Astrocyte (in vitro differentiated cells and primary cell): ENCODE measurements around the gene TUT4. TPM values are rescaled to one million over a fixed set of nuclear protein-coding genes. Genes with fewer than 3 reads are reported as not detected.

ENCODE experiments used
- DNase-seq: peaks from one replicate; pipeline ENCODE4 v3.0.0-alpha.2; 2010; ENCODE audit warnings: low read depth
- FAIRE-seq: peaks from 2 replicates; lab custom pipeline; 2011; peaks lifted over from hg19 to GRCh38; lab: Jason Lieb, UNC
- H2AFZ ChIP-seq: 2 replicates; pipeline ENCODE4 v1.6.0; 2012; ENCODE audit warnings: low read depth, low read length, inconsistent platforms
- H3K27ac ChIP-seq: 2 replicates; pipeline ENCODE4 v1.5.1; 2011; ENCODE audit warnings: low read depth, low read length, inconsistent platforms
- H3K27me3 ChIP-seq: 2 replicates; pipeline ENCODE4 v1.6.0; 2011; ENCODE audit warnings: low read length, inconsistent platforms; ENCODE audit not compliant: insufficient read depth
- H3K36me3 ChIP-seq: 2 replicates; pipeline ENCODE4 v1.5.1; 2011; ENCODE audit warnings: low read length, inconsistent platforms; ENCODE audit not compliant: insufficient read depth
- H3K4me1 ChIP-seq: 2 replicates; pipeline ENCODE4 v1.5.1; 2011; ENCODE audit warnings: low read length, inconsistent platforms; ENCODE audit not compliant: insufficient read depth
- H3K4me2 ChIP-seq: 2 replicates; pipeline ENCODE4 v1.6.0; 2012; ENCODE audit warnings: low read length, inconsistent platforms
- H3K4me3 ChIP-seq: 2 replicates; pipeline ENCODE4 v1.5.1; 2011; ENCODE audit warnings: low read depth, mild to moderate bottlenecking, low read length, inconsistent platforms; ENCODE audit not compliant: insufficient read depth
- H3K79me2 ChIP-seq: 2 replicates; pipeline ENCODE4 v1.6.0; 2012; ENCODE audit warnings: mild to moderate bottlenecking, low read length, inconsistent platforms; ENCODE audit not compliant: insufficient read depth
- H3K9ac ChIP-seq: 2 replicates; pipeline ENCODE4 v1.6.0; 2012; ENCODE audit warnings: mild to moderate bottlenecking, low read length, inconsistent platforms
- H3K9me3 ChIP-seq: 2 replicates; pipeline ENCODE4 v1.5.1; 2012; ENCODE audit warnings: low read depth, mild to moderate bottlenecking, low read length, inconsistent platforms; ENCODE audit not compliant: insufficient read depth
- H4K20me1 ChIP-seq: 2 replicates; pipeline ENCODE4 v1.6.0; 2012; ENCODE audit warnings: low read length, inconsistent platforms; ENCODE audit not compliant: insufficient read depth
- H3K27ac Mint-ChIP-seq: one replicate; pipeline ENCODE4 v1.8.0; 2021; ENCODE audit warnings: mild to moderate bottlenecking, mixed read lengths; ENCODE audit not compliant: unreplicated experiment
- H3K27me3 Mint-ChIP-seq: one replicate; pipeline ENCODE4 v1.8.0; 2021; ENCODE audit warnings: low read depth, mixed read lengths; ENCODE audit not compliant: unreplicated experiment
- H3K36me3 Mint-ChIP-seq: one replicate; pipeline ENCODE4 v1.8.0; 2021; ENCODE audit warnings: low read depth, mixed read lengths; ENCODE audit not compliant: unreplicated experiment
- H3K4me1 Mint-ChIP-seq: one replicate; pipeline ENCODE4 v1.8.0; 2021; ENCODE audit warnings: low read depth, mixed read lengths; ENCODE audit not compliant: unreplicated experiment
- H3K4me3 Mint-ChIP-seq: one replicate; pipeline ENCODE4 v1.8.0; 2021; ENCODE audit warnings: mild to moderate bottlenecking, moderate library complexity, mixed read lengths; ENCODE audit not compliant: unreplicated experiment
- H3K9me3 Mint-ChIP-seq: one replicate; pipeline ENCODE4 v1.8.0; 2021; ENCODE audit warnings: mild to moderate bottlenecking, mixed read lengths; ENCODE audit not compliant: unreplicated experiment
- EZH2 ChIP-seq: IDR thresholded peaks from 2 replicates; pipeline ENCODE4 v1.6.1; 2012; ENCODE audit warnings: mild to moderate bottlenecking, low read length, inconsistent platforms; ENCODE audit not compliant: insufficient read depth
- total RNA-seq: library from RNA; stranded (reverse); gene quantifications from 2 replicates; pipeline ENCODE4 v1.2.1, GENCODE V29; 2021
- TF ChIP-seq, protein P1 (sequence below): IDR thresholded peaks from 2 replicates; pipeline ENCODE4 v1.5.1; 2011; ENCODE audit warnings: low read depth, mild to moderate bottlenecking, inconsistent platforms, low read length, moderate library complexity; ENCODE audit not compliant: insufficient read depth

TUT4 gene
- total RNA-seq, 1 donor from 2014 or later, result 47.0 TPM

DNA sequence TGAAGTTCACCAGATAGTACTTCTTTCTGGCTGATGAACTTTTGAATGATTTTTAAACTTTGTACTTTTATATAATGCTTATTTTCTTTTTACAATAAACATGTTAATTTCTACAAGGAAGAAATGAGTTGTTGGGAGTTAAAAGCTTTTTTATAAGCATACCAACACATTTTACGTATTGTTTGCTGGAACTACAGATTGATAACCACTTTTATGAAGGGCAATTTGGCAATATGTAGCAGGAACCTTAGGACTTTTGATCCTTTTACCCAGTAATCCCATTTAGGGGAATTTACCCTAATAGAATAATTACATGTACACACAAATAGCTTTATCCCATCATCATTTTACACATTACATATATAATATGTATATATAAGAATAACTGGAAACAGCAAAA lies 132.2 kb downstream of the TUT4 start:
- Mint-ChIP-seq H3K36me3 (peaks cover 5% of the 10 kb centered on the region), H3K27ac (no peak overlapping the region), H3K27me3 (no peaks in the 10 kb centered on the region), H3K4me3 (no peak overlapping the region), H3K9me3 (no peaks in the 10 kb centered on the region), H3K4me1 (peaks cover 10% of the 10 kb centered on the region)
- H3K9me3 ChIP-seq, result no peaks in the 10 kb centered on the region
- no peak overlapping the region for H3K4me2 ChIP-seq
- H3K27me3 ChIP-seq, result no peaks in the 10 kb centered on the region
- peaks cover 1% of the 10 kb centered on the region for H3K4me1 ChIP-seq
- H3K27ac ChIP-seq, result no peak overlapping the region
- no peak overlapping the region for H3K4me3 ChIP-seq
- no peak overlapping the region for H2AFZ ChIP-seq
- peaks cover 7% of the 10 kb centered on the region for H3K79me2 ChIP-seq
- TF ChIP-seq, protein P1, sequence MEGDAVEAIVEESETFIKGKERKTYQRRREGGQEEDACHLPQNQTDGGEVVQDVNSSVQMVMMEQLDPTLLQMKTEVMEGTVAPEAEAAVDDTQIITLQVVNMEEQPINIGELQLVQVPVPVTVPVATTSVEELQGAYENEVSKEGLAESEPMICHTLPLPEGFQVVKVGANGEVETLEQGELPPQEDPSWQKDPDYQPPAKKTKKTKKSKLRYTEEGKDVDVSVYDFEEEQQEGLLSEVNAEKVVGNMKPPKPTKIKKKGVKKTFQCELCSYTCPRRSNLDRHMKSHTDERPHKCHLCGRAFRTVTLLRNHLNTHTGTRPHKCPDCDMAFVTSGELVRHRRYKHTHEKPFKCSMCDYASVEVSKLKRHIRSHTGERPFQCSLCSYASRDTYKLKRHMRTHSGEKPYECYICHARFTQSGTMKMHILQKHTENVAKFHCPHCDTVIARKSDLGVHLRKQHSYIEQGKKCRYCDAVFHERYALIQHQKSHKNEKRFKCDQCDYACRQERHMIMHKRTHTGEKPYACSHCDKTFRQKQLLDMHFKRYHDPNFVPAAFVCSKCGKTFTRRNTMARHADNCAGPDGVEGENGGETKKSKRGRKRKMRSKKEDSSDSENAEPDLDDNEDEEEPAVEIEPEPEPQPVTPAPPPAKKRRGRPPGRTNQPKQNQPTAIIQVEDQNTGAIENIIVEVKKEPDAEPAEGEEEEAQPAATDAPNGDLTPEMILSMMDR, result no peak
- no peak for TF ChIP-seq EZH2
- peaks cover 51% of the 10 kb centered on the region for H3K36me3 ChIP-seq
- DNase-seq (no peak), FAIRE-seq (no peak)
- no peak overlapping the region for H3K9ac ChIP-seq
- H4K20me1 ChIP-seq, result no peaks in the 10 kb centered on the region

DNA sequence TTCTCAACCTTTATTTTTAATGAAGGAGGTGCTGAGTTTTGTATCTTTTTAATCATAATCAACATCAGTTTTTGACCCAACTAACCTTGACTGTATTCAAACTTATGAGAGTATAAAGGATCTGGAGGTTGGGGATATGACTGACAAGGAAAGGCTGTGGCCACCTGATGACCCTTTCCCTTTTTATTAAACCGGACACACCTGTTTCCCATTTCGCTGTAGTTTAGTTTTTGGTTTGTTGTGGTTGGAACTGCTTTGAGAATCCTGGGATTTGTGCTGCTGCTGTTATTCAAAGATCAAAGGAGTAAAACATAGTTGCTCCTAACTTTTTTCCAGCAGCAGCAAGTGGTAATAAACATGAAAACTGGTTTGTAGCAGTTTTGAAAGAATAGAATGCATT lies 136.1 kb downstream of the TUT4 start:
- H3K9ac ChIP-seq, result no peak overlapping the region
- no peak overlapping the region for H2AFZ ChIP-seq
- DNase-seq (no peak), FAIRE-seq (no peak)
- H3K4me3 ChIP-seq, result no peak overlapping the region
- no peak for TF ChIP-seq EZH2
- TF ChIP-seq, protein P1, result no peak
- peaks cover 5% of the 10 kb centered on the region for H3K79me2 ChIP-seq
- no peak overlapping the region for H3K4me3 Mint-ChIP-seq
- H3K4me1 Mint-ChIP-seq, result no peaks in the 10 kb centered on the region
- H3K27ac Mint-ChIP-seq, result no peak overlapping the region
- H3K27me3 ChIP-seq, result no peaks in the 10 kb centered on the region
- H3K4me2 ChIP-seq, result no peak overlapping the region
- H3K36me3 ChIP-seq, result peaks cover 69% of the 10 kb centered on the region
- H3K9me3 Mint-ChIP-seq, result no peaks in the 10 kb centered on the region
- H4K20me1 ChIP-seq, result no peaks in the 10 kb centered on the region
- no peaks in the 10 kb centered on the region for H3K9me3 ChIP-seq
- no peaks in the 10 kb centered on the region for H3K4me1 ChIP-seq
- peaks cover 16% of the 10 kb centered on the region for H3K36me3 Mint-ChIP-seq
- H3K27ac ChIP-seq, result no peak overlapping the region
- no peaks in the 10 kb centered on the region for H3K27me3 Mint-ChIP-seq

DNA sequence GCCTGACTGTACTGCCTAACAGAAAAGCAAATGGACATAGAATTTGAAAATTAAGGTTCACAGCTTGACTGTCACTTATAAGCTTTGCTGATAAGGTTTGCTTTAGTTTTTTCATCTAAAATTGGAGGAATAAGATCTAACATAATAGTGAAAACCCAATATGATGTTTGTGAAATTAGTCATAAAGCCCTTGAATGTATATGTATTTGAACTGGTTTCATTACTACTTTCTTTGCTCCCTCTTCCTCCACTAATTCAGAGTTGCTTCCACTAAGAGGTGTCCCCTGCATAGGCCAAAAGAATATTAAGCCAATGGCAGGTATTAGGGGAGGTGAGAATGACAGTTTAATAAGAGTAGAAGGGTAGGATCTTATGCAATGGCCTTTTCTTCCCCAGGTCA lies 137.9 kb downstream of the TUT4 start:
- Histone ChIP-seq H3K9ac (no peak overlapping the region), H3K36me3 (peaks cover 65% of the 10 kb centered on the region), H2AFZ (no peak overlapping the region), H4K20me1 (no peaks in the 10 kb centered on the region), H3K79me2 (no peaks in the 10 kb centered on the region), H3K9me3 (no peaks in the 10 kb centered on the region), H3K27ac (no peak overlapping the region), H3K4me1 (no peaks in the 10 kb centered on the region), H3K4me2 (no peak overlapping the region), H3K4me3 (no peak overlapping the region), H3K27me3 (no peaks in the 10 kb centered on the region)
- no peak overlapping the region for H3K4me3 Mint-ChIP-seq
- no peaks in the 10 kb centered on the region for H3K4me1 Mint-ChIP-seq
- peaks cover 16% of the 10 kb centered on the region for H3K36me3 Mint-ChIP-seq
- no peak overlapping the region for H3K27ac Mint-ChIP-seq
- TF ChIP-seq, protein P1, result no peak
- TF ChIP-seq EZH2, result no peak
- FAIRE-seq (no peak), DNase-seq (no peak)
- no peaks in the 10 kb centered on the region for H3K27me3 Mint-ChIP-seq
- H3K9me3 Mint-ChIP-seq, result no peaks in the 10 kb centered on the region
